Brain microvascular endothelial cell (primary cell): ENCODE measurements around the gene PTX4.
A peak's percentile ranks its signal among the peaks of the same experiment; 100 is the strongest.

Source experiments
- DNase-seq: peaks from one replicate; pipeline ENCODE4 v3.0.0-alpha.2; 2020
- H3K27ac ChIP-seq: fragments of 250-450 bp; sonication (Bioruptor Pico); 2 replicates; pipeline ENCODE4 v1.5.1; 2020; ENCODE audit warnings: mild to moderate bottlenecking, moderate library complexity
- H3K27me3 ChIP-seq: fragments of 250-450 bp; sonication (Bioruptor Pico); replicated peaks from 2 replicates; pipeline ENCODE4 v1.5.1; 2020; ENCODE audit warnings: mild to moderate bottlenecking
- H3K36me3 ChIP-seq: fragments of 250-450 bp; sonication (Bioruptor Pico); replicated peaks from 2 replicates; pipeline ENCODE4 v1.5.1; 2020; ENCODE audit warnings: mild to moderate bottlenecking
- H3K4me3 ChIP-seq: 2 replicates; pipeline ENCODE4 v1.5.1; 2011; ENCODE audit warnings: low read depth, mild to moderate bottlenecking, control low read depth, low read length, moderate library complexity
- in situ Hi-C: cut with HindIII; loops from 2 replicates; pipeline ENCODE4 v1.10.0; 2017; ENCODE audit warnings: low sequenced_read_pairs, low pct_ligation_motif_present
- TF ChIP-seq, protein P1 (sequence below): IDR thresholded peaks from 2 replicates; pipeline ENCODE4 v1.5.1; 2011; ENCODE audit warnings: low read depth, mild to moderate bottlenecking, moderate library complexity, low read length, control low read depth, inconsistent platforms; ENCODE audit errors: missing control alignments

The PTX4 gene

DNA sequence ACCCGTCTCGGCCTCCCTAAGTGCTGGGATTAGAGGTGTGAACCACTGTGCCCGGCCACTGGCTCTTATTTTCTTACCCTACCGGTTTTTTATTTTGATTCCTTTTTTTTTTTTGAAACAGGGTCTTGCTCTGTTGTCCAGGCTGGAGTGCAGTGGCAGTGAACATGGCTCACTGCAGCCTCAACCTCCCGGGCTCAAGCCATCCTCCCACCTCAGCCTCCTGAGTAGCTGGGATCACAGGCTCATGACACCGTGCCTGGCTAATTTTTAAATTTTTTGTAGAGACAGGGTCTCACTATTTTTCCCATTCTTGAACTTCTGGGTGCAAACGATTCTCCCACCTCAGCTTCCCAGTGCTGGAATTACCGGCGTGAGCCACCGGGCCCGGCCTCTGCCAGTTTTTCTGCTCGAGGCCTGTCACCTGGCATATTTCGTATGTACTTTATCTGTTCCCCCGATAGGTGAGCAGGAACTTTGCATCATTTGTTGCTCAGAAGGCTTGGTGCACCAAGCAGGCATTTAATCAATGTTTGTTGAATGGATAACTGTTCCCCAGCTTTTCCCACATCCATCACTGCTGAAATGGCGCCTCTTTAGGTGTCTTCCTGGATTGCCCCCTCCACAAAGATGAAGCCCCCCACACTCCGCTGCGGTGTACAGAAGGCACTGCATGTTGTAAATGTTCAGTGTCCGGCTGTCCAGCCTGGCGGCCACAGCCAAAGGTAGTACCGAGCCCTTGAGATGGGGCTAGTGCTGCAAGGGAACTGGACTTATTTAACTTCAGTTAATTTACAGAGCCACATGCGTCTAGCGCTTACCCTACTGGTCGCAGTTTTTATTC, 3.6 kb upstream of the PTX4 start:
- Histone ChIP-seq H3K27me3 (no peaks in the 10 kb centered on the region), H3K4me3 (peak overlapping the region; percentile 74), H3K27ac (no peak overlapping the region), H3K36me3 (peaks cover 7% of the 10 kb centered on the region)
- in situ Hi-C loops = no loop called here
- DNase-seq = no peak
- TF ChIP-seq, protein P1, sequence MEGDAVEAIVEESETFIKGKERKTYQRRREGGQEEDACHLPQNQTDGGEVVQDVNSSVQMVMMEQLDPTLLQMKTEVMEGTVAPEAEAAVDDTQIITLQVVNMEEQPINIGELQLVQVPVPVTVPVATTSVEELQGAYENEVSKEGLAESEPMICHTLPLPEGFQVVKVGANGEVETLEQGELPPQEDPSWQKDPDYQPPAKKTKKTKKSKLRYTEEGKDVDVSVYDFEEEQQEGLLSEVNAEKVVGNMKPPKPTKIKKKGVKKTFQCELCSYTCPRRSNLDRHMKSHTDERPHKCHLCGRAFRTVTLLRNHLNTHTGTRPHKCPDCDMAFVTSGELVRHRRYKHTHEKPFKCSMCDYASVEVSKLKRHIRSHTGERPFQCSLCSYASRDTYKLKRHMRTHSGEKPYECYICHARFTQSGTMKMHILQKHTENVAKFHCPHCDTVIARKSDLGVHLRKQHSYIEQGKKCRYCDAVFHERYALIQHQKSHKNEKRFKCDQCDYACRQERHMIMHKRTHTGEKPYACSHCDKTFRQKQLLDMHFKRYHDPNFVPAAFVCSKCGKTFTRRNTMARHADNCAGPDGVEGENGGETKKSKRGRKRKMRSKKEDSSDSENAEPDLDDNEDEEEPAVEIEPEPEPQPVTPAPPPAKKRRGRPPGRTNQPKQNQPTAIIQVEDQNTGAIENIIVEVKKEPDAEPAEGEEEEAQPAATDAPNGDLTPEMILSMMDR = no peak

DNA sequence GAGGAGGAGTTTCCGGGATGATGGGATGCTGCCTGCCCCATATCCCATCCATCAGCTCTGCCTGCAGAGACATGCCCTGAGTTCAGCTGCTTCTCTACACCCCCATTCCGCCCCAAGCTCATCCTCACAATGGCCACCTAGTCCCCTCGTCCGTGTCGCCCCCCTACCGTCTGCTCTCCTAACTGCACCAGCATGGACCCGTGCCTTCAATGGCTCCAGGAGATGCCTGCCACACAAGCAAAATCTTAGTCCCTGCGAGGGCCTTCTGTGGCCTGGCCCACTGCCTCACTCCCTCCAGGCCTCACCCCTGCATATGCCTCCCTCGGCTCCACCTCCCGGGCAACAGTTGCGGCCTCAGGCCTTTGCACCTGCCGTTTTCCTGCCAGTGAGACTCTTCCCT, 2.6 kb upstream of the PTX4 start:
- H3K27ac ChIP-seq = no peak overlapping the region
- H3K36me3 ChIP-seq = peaks cover 7% of the 10 kb centered on the region
- TF ChIP-seq, protein P1 = no peak
- no peak overlapping the region for H3K4me3 ChIP-seq
- DNase-seq = no peak
- H3K27me3 ChIP-seq = no peaks in the 10 kb centered on the region
- in situ Hi-C loops = no loop called here

DNA sequence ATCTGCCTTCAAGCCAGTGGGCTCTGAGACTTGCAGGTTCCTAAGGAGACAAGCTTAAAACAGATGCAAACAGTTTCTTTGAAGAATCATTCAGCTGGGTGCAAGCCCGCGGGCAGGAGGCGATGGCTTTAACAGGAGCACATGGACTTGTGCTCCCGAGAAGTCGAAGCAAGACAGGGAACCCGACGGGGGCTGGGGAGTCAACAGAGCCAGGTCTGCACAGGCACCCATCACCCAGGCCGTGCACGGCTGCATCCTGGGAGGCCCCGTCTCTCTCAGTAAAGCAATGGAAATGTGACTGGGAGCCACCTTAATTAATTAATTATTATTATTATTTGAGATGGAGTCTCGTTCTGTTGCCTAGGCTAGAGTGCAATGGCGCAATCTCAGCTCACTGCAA, 333 bp upstream of the PTX4 start:
- Histone ChIP-seq H3K36me3 (no peaks in the 10 kb centered on the region), H3K27ac (no peak overlapping the region), H3K27me3 (no peaks in the 10 kb centered on the region), H3K4me3 (no peak overlapping the region)
- TF ChIP-seq, protein P1 = no peak
- in situ Hi-C loops = no loop called here
- no peak for DNase-seq

DNA sequence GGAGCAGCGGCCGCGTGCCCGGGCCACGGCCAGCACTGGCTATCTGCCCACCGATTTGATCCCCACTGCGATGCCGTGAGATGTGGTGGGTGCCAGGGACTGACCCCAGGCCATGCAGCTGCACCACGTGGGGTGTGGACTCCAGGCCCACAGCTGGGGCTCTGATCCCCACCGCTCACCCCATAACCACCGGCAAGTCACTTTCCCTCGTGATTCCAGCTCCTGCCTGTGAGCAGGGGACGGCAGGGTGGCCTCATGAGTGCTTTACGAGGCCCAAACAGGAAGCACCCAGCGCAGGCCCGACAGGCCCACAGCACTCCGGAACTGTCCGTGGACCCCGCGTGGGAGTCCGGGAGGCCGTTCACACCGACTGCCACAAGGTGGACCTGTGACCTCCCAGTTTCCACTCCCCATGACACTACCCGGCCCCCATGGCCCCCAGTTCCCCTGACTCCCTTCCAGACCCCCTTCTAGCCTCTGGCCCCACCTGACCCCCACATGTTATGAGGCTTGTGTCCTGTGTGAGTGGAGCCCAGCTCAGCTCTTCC, 616 bp downstream of the PTX4 start:
- in situ Hi-C loops = no loop called here
- H3K36me3 ChIP-seq = no peaks in the 10 kb centered on the region
- no peak overlapping the region for H3K27ac ChIP-seq
- no peak overlapping the region for H3K4me3 ChIP-seq
- TF ChIP-seq, protein P1 = no peak
- H3K27me3 ChIP-seq = no peaks in the 10 kb centered on the region
- no peak for DNase-seq

DNA sequence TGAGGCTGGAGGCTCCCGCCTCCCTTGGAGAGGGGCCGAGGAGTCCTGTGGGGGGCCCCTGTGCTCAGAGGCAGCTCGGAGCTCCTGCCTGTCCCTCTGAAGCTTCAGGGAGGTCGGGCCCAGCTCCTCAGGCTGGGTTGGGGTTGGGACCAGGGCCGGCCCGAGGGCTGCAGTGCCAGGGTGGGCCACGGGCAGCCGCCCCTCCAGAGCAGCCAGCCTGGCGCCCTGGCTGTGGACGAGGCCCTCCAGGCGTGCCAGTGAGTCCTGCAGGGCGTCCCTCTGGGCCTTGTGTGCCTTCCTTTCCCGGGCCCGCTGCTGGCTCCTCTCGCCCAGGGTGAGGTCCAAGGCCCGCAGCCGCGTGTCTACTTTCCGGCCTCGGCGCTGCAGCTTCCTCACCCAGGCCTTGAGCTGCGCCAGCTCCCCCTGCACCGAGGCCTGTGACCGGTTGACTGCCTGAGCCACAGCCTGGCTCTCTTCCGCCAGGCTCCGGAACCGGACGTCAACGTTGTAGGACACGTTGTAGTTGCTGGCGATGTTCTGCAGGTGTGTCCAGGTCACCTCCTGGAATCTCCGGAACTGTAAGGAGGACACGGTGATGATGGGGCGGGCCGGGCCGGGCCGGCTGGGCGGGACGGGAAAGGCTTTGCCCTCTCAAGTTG, 1.2 kb downstream of the PTX4 start:
- TF ChIP-seq, protein P1 = no peak
- in situ Hi-C loops = no loop called here
- no peaks in the 10 kb centered on the region for H3K27me3 ChIP-seq
- no peaks in the 10 kb centered on the region for H3K36me3 ChIP-seq
- H3K27ac ChIP-seq = no peak overlapping the region
- no peak for DNase-seq
- H3K4me3 ChIP-seq = no peak overlapping the region
